K562 treated with DMSO at 1 percent for 48 hours (cell line): ENCODE results near the gene ANXA3. TPM values are rescaled to one million over a fixed set of nuclear protein-coding genes. Genes with fewer than 3 reads are reported as not detected.

ENCODE experiments used
- total RNA-seq: library from RNA; unstranded; fragments of 300-600 nt; gene quantifications from 2 replicates; pipeline ENCODE4 v1.2.3, GENCODE V29; 2022; ENCODE audit warnings: low replicate concordance; ENCODE audit errors: extremely low read depth

ANXA3 gene, protein sequence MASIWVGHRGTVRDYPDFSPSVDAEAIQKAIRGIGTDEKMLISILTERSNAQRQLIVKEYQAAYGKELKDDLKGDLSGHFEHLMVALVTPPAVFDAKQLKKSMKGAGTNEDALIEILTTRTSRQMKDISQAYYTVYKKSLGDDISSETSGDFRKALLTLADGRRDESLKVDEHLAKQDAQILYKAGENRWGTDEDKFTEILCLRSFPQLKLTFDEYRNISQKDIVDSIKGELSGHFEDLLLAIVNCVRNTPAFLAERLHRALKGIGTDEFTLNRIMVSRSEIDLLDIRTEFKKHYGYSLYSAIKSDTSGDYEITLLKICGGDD
- total RNA-seq = not detected in 2 replicates

DNA sequence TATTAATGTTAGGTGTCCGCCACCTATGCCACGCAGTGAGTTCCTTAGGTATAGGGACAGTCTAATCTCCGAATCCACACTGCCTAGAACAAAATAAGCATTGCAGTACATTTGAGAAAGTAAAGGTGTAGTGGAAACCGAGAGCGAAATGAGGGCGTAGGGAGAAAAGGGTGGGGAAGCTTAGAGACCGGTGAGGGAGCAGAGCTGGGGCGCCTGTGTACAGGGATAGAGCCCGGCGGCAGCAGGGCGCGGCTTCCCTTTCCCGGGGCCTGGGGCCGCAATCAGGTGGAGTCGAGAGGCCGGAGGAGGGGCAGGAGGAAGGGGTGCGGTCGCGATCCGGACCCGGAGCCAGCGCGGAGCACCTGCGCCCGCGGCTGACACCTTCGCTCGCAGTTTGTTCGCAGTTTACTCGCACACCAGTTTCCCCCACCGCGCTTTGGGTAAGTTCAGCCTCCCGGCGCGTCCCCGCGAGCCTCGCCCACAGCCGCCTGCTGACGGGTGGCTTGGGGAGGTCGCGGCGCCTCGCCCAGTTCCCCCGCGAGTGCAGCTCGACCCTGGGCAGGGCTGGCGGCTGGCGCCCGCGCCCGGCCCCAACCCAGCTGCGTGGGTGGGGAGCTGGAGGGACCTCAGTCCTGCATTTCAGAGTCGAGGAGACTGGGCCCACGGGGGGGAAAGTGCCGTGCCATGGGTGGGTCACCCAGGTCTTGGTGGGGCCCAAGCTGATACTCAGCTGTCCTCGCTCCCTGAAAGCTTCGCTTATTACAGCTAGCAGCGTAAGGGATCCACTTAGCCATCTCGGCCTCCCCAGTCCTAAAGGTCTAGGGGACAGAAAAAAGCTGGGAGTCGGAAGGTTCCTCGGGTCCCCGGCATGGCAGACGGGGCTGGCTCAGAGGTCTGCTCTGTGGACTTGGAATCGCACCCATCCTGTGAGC, at the start of gene ANXA3:
ANXA3 (plus strand) TSS at position 351 of the 932 bp plus-strand sequence. CDS start 2,704 bp downstream, outside the sequence.

Other genes starting within 250 kb of the ANXA3 start
- gene BMP2K, start 224.6 kb downstream of the ANXA3 start, total RNA-seq = not detected in 2 replicates